ENCODE data around the gene TOP2B.

TOP2B gene

GRCh38 chr3:25664812-25665314 is at the start of gene TOP2B:
Gene TOP2B (minus strand): TSS chr3:25664907. CDS start chr3:25664297, 610 bp downstream.
- DNase-seq (ENCODE audit: low read depth in 2 of 2): peak; percentile 86 to 91

GRCh38 chr3:25713341-25713985 is 48.8 kb upstream of the TOP2B start:
- DNase-seq (ENCODE audit: low read depth in 2 of 2): no peak

- DNase-seq (ENCODE audit: low read depth in 2 of 2): no peak
Measured at GRCh38 chr3:25711090-25711489, 46.4 kb upstream of the TOP2B start.

GRCh38 chr3:25708036-25708435 is 43.3 kb upstream of the TOP2B start:
- no peak for DNase-seq (ENCODE audit: low read depth in 2 of 2)

GRCh38 chr3:25707268-25707926 is 42.7 kb upstream of the TOP2B start:
- no peak for DNase-seq (ENCODE audit: low read depth in 2 of 2)

GRCh38 chr3:25706213-25706612 is 41.5 kb upstream of the TOP2B start:
- no peak for DNase-seq (ENCODE audit: low read depth in 2 of 2)

- no peak for DNase-seq (ENCODE audit: low read depth in 2 of 2)
Measured at GRCh38 chr3:25697553-25697952, 32.8 kb upstream of the TOP2B start.

GRCh38 chr3:25695731-25696420 is 31.2 kb upstream of the TOP2B start:
- DNase-seq (ENCODE audit: low read depth in 2 of 2): no peak

GRCh38 chr3:25693238-25693637 is 28.5 kb upstream of the TOP2B start:
- DNase-seq (ENCODE audit: low read depth in 2 of 2): no peak

- DNase-seq (ENCODE audit: low read depth in 2 of 2): no peak
Measured at GRCh38 chr3:25692341-25692740, 27.6 kb upstream of the TOP2B start.

- DNase-seq (ENCODE audit: low read depth in 2 of 2): no peak
Measured at GRCh38 chr3:25690768-25691533, 26.2 kb upstream of the TOP2B start.

- DNase-seq (ENCODE audit: low read depth in 2 of 2): no peak
Measured at GRCh38 chr3:25689226-25689625, 24.5 kb upstream of the TOP2B start.

- no peak for DNase-seq (ENCODE audit: low read depth in 2 of 2)
Measured at GRCh38 chr3:25687742-25688141, 23.0 kb upstream of the TOP2B start.

GRCh38 chr3:25686766-25687165 is 22.1 kb upstream of the TOP2B start:
- no peak for DNase-seq (ENCODE audit: low read depth in 2 of 2)

GRCh38 chr3:25683882-25684281 is 19.2 kb upstream of the TOP2B start:
- no peak for DNase-seq (ENCODE audit: low read depth in 2 of 2)

- DNase-seq (ENCODE audit: low read depth in 2 of 2): no peak
Measured at GRCh38 chr3:25683410-25683809, 18.7 kb upstream of the TOP2B start.

GRCh38 chr3:25679642-25680302 is 15.1 kb upstream of the TOP2B start:
- no peak for DNase-seq (ENCODE audit: low read depth in 2 of 2)

- no peak for DNase-seq (ENCODE audit: low read depth in 2 of 2)
Measured at GRCh38 chr3:25679166-25679565, 14.5 kb upstream of the TOP2B start.

- no peak for DNase-seq (ENCODE audit: low read depth in 2 of 2)
Measured at GRCh38 chr3:25678581-25678980, 13.9 kb upstream of the TOP2B start.

GRCh38 chr3:25677121-25677520 is 12.4 kb upstream of the TOP2B start:
- DNase-seq (ENCODE audit: low read depth in 2 of 2): no peak

GRCh38 chr3:25674670-25675069 is 10.0 kb upstream of the TOP2B start:
- DNase-seq (ENCODE audit: low read depth in 2 of 2): no peak

Measured in stimulated activated CD8-positive, alpha-beta memory T cell treated with anti-CD3 and anti-CD28 coated beads, Interleukin-2, amount 100 ng/mL, for 1 hour (primary cell).